HFFc6 (cell line): ENCODE measurements around the gene FCHSD1. TPM values are rescaled to one million over a fixed set of nuclear protein-coding genes. Genes with fewer than 3 reads are reported as not detected.

Experiments
- DNase-seq: peaks from one replicate; pipeline ENCODE4 v3.0.0-alpha.2; 2018
- H3K27ac Mint-ChIP-seq: 2 replicates; pipeline ENCODE4 v1.8.0; 2020; ENCODE audit warnings: mild to moderate bottlenecking, mixed read lengths
- H3K27me3 Mint-ChIP-seq: 2 replicates; pipeline ENCODE4 v1.8.0; 2021; ENCODE audit warnings: mild to moderate bottlenecking, moderate library complexity, mixed read lengths; ENCODE audit not compliant: insufficient read depth
- H3K36me3 Mint-ChIP-seq: 2 replicates; pipeline ENCODE4 v1.8.0; 2021; ENCODE audit warnings: low read depth, mixed read lengths
- H3K4me1 Mint-ChIP-seq: 2 replicates; pipeline ENCODE4 v1.8.0; 2020; ENCODE audit warnings: low read depth, mixed read lengths
- H3K4me3 Mint-ChIP-seq: 2 replicates; pipeline ENCODE4 v1.8.0; 2020; ENCODE audit warnings: mild to moderate bottlenecking, moderate library complexity, mixed read lengths
- H3K9me3 Mint-ChIP-seq: 2 replicates; pipeline ENCODE4 v1.8.0; 2020; ENCODE audit warnings: mild to moderate bottlenecking, mixed read lengths
- total RNA-seq, 6 experiments: library from RNA; stranded (reverse); fragmentation: NEBNext Ultra II Directional; extraction: Animal tissue kit (Norgen Biotek cat#: 25700); gene quantifications; 2 replicates in 1 of 6; 3 replicates in 5 of 6; pipeline ENCODE4 v1.2.3, GENCODE V29; 2021
- TF ChIP-seq, protein P1 (sequence below): fragments of 200-600 bp; sonication (generic); IDR thresholded peaks from 2 replicates; pipeline ENCODE4 v1.5.0; 2021; ENCODE audit warnings: antibody characterized with exemption, mild to moderate bottlenecking

The FCHSD1 gene
- total RNA-seq, 6 experiments from 2014 or later, result 20.8 to 31.7 (median 25.3) TPM

GRCh38 chr5:141680751-141681201 lies 29.6 kb upstream of the FCHSD1 start:
- no peaks in the 10 kb centered on the region for H3K9me3 Mint-ChIP-seq
- no peak for DNase-seq
- peak overlapping the region; percentile 94 for H3K4me3 Mint-ChIP-seq
- H3K4me1 Mint-ChIP-seq, result peaks cover 32% of the 10 kb centered on the region
- peaks cover 15% of the 10 kb centered on the region for H3K36me3 Mint-ChIP-seq
- peak overlapping the region; percentile 100 for H3K27ac Mint-ChIP-seq
- TF ChIP-seq, protein P1, sequence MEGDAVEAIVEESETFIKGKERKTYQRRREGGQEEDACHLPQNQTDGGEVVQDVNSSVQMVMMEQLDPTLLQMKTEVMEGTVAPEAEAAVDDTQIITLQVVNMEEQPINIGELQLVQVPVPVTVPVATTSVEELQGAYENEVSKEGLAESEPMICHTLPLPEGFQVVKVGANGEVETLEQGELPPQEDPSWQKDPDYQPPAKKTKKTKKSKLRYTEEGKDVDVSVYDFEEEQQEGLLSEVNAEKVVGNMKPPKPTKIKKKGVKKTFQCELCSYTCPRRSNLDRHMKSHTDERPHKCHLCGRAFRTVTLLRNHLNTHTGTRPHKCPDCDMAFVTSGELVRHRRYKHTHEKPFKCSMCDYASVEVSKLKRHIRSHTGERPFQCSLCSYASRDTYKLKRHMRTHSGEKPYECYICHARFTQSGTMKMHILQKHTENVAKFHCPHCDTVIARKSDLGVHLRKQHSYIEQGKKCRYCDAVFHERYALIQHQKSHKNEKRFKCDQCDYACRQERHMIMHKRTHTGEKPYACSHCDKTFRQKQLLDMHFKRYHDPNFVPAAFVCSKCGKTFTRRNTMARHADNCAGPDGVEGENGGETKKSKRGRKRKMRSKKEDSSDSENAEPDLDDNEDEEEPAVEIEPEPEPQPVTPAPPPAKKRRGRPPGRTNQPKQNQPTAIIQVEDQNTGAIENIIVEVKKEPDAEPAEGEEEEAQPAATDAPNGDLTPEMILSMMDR, result no peak
- H3K27me3 Mint-ChIP-seq, result no peaks in the 10 kb centered on the region; the same call in none of the 2 replicates

GRCh38 chr5:141680178-141680577 lies 29.0 kb upstream of the FCHSD1 start:
- TF ChIP-seq, protein P1, result no peak
- Mint-ChIP-seq H3K36me3 (peaks cover 15% of the 10 kb centered on the region), H3K4me1 (peaks cover 32% of the 10 kb centered on the region), H3K9me3 (no peaks in the 10 kb centered on the region), H3K27me3 (no peaks in the 10 kb centered on the region; the same call in 1 of the 2 replicates), H3K27ac (peak overlapping the region; percentile 100), H3K4me3 (peak overlapping the region; percentile 94; the same call in 1 of the 2 replicates)
- no peak for DNase-seq

GRCh38 chr5:141677415-141677814 lies 26.2 kb upstream of the FCHSD1 start:
- no peaks in the 10 kb centered on the region for H3K9me3 Mint-ChIP-seq
- no peak overlapping the region for H3K27ac Mint-ChIP-seq
- peaks cover 31% of the 10 kb centered on the region for H3K4me1 Mint-ChIP-seq
- no peaks in the 10 kb centered on the region; the same call in none of the 2 replicates for H3K27me3 Mint-ChIP-seq
- H3K4me3 Mint-ChIP-seq, result no peak overlapping the region
- no peak for DNase-seq
- peaks cover 21% of the 10 kb centered on the region for H3K36me3 Mint-ChIP-seq
- TF ChIP-seq, protein P1, result peak; percentile 45

GRCh38 chr5:141675672-141676071 lies 24.5 kb upstream of the FCHSD1 start:
- DNase-seq, result no peak
- no peaks in the 10 kb centered on the region for H3K9me3 Mint-ChIP-seq
- peaks cover 21% of the 10 kb centered on the region for H3K36me3 Mint-ChIP-seq
- peaks cover 15% of the 10 kb centered on the region for H3K4me1 Mint-ChIP-seq
- H3K27me3 Mint-ChIP-seq, result no peaks in the 10 kb centered on the region; the same call in none of the 2 replicates
- no peak overlapping the region for H3K4me3 Mint-ChIP-seq
- TF ChIP-seq, protein P1, result no peak
- no peak overlapping the region for H3K27ac Mint-ChIP-seq

GRCh38 chr5:141674747-141675146 lies 23.5 kb upstream of the FCHSD1 start:
- TF ChIP-seq, protein P1, result no peak
- no peak for DNase-seq
- Mint-ChIP-seq H3K27me3 (no peaks in the 10 kb centered on the region; the same call in none of the 2 replicates), H3K36me3 (peaks cover 21% of the 10 kb centered on the region), H3K4me3 (no peak overlapping the region), H3K27ac (no peak overlapping the region), H3K4me1 (peaks cover 10% of the 10 kb centered on the region; the same call in 1 of the 2 replicates), H3K9me3 (no peaks in the 10 kb centered on the region)
